Prostate gland (tissue), 2 donors: ENCODE results near the gene CCL20. TPM values are rescaled to one million over a fixed set of nuclear protein-coding genes. Genes with fewer than 3 reads are reported as not detected.

ENCODE experiments used
- DNase-seq: peaks from one replicate; pipeline ENCODE4 v3.0.0-alpha.2; 2019; ENCODE audit warnings: low spot score
- H3K27ac ChIP-seq, 2 donors: fragments of 200-600 bp; sonication (generic); 2 replicates each; pipeline ENCODE4 v1.5.1; 2017 to 2019
- H3K27me3 ChIP-seq: fragments of 200-600 bp; sonication (generic); replicated peaks from 2 replicates; pipeline ENCODE4 v1.5.1; 2019; ENCODE audit not compliant: insufficient read depth
- H3K36me3 ChIP-seq, 2 donors: fragments of 200-600 bp; sonication (generic); 1 replicate in 1 of 2; 2 replicates in 1 of 2; pipeline versions ENCODE4 v1.5.1 to v1.8.1; 2017 to 2019
- H3K4me1 ChIP-seq: fragments of 200-600 bp; sonication (generic); replicated peaks from 2 replicates; pipeline ENCODE4 v1.5.1; 2019
- H3K4me3 ChIP-seq, 2 donors: fragments of 200-600 bp; sonication (generic); 2 replicates each; pipeline ENCODE4 v1.5.1; 2017 to 2019
- H3K9me3 ChIP-seq: fragments of 200-600 bp; sonication (generic); 2 replicates; pipeline ENCODE4 v1.5.1; 2017
- POLR2A ChIP-seq: fragments of 450-650 bp; IDR thresholded peaks from one replicate; pipeline ENCODE4 v1.6.1; 2016; ENCODE audit warnings: antibody characterized with exemption, mild to moderate bottlenecking
- POLR2AphosphoS5 ChIP-seq: sonication (generic); formaldehyde crosslinking; IDR thresholded peaks from one replicate; pipeline ENCODE4 v1.6.1; 2017; ENCODE audit warnings: antibody characterized with exemption
- WGBS: methylation state at CpG from one replicate; pipeline ENCODE4 v1.1.5; 2018; 5-methylcytosine and 5-hydroxymethylcytosine counted together
- intact Hi-C: fragments of 100-400 bp; cut with DNase I; formaldehyde crosslinking; loops from one replicate; pipeline ENCODE4 v1.14.2; 2022
- total RNA-seq, 2 donors: library from RNA; depleted of rRNA; stranded (reverse); fragments of >200 nt; gene quantifications; one replicate each; pipeline ENCODE4 v1.1.0, GENCODE V29; 2016
- TF ChIP-seq, protein P1 (sequence below), 4 experiments: fragments of 200-600 bp in 2 of 4; fragments of 450-650 bp in 2 of 4; sonication (generic) in 2 of 4; IDR thresholded peaks; 1 replicate in 3 of 4; 2 replicates in 1 of 4; pipeline ENCODE4 v1.5.1; 2016 to 2019; ENCODE audit warnings: antibody characterized with exemption in 4 of 4, mild to moderate bottlenecking in 2 of 4, moderate library complexity in 2 of 4

Gene CCL20
- total RNA-seq, 2 donors from 2014 or later: 1.6 TPM; not detected in 1

GRCh38 chr2:227822416-227823003 lies 8.9 kb downstream of the CCL20 start:
- no peak overlapping the region for H3K27ac ChIP-seq
- H3K4me3 ChIP-seq: no peak overlapping the region
- no peak for DNase-seq
- no peak for TF ChIP-seq POLR2AphosphoS5
- H3K4me1 ChIP-seq: no peaks in the 10 kb centered on the region
- 82% methylated on average over 2 of the region's 2 CpGs for WGBS
- no peaks in the 10 kb centered on the region for H3K9me3 ChIP-seq
- H3K27me3 ChIP-seq: no peaks in the 10 kb centered on the region
- intact Hi-C loops: no loop called here
- no peaks in the 10 kb centered on the region for H3K36me3 ChIP-seq

DNA sequence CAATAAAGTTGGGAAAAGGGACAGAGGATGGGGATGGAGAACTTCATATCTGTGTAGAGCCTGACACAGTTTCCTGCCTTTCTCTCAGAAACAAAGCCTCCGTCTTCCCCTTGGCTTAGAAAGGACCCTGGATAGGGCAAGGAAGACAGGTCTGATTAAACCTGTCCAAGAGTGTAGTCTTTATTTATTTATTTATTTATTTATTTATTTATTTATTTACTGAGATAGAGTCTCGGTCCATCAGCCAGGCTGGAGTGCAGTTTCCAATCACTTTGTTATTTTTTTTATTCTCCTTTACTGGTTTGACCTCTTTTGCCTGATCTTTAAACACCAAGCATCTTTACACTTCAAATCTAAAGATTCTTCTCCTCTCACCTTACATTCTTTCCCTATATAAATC lies 10.3 kb downstream of the CCL20 start:
- WGBS: 81% methylated on average over 2 of the region's 2 CpGs
- H3K9me3 ChIP-seq: no peaks in the 10 kb centered on the region
- H3K36me3 ChIP-seq: no peaks in the 10 kb centered on the region
- H3K27ac ChIP-seq: no peak overlapping the region
- H3K4me1 ChIP-seq: no peaks in the 10 kb centered on the region
- no peaks in the 10 kb centered on the region for H3K27me3 ChIP-seq
- no peak for DNase-seq
- TF ChIP-seq, protein P1, sequence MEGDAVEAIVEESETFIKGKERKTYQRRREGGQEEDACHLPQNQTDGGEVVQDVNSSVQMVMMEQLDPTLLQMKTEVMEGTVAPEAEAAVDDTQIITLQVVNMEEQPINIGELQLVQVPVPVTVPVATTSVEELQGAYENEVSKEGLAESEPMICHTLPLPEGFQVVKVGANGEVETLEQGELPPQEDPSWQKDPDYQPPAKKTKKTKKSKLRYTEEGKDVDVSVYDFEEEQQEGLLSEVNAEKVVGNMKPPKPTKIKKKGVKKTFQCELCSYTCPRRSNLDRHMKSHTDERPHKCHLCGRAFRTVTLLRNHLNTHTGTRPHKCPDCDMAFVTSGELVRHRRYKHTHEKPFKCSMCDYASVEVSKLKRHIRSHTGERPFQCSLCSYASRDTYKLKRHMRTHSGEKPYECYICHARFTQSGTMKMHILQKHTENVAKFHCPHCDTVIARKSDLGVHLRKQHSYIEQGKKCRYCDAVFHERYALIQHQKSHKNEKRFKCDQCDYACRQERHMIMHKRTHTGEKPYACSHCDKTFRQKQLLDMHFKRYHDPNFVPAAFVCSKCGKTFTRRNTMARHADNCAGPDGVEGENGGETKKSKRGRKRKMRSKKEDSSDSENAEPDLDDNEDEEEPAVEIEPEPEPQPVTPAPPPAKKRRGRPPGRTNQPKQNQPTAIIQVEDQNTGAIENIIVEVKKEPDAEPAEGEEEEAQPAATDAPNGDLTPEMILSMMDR (IDR thresholded peaks at IDR 0.05): no peak
- TF ChIP-seq POLR2A: no peak
- no peak for TF ChIP-seq POLR2AphosphoS5
- no peak overlapping the region for H3K4me3 ChIP-seq
- intact Hi-C loops: no loop called here

- TF ChIP-seq, protein P1 (IDR thresholded peaks at IDR 0.05): no peak
- TF ChIP-seq POLR2A (no peak), POLR2AphosphoS5 (no peak)
- Histone ChIP-seq H3K4me1 (no peaks in the 10 kb centered on the region), H3K4me3 (no peak overlapping the region), H3K36me3 (no peaks in the 10 kb centered on the region), H3K27me3 (no peaks in the 10 kb centered on the region), H3K9me3 (no peaks in the 10 kb centered on the region), H3K27ac (no peak overlapping the region)
- WGBS: 92% methylated on average over 7 of the region's 7 CpGs
- DNase-seq: no peak
- intact Hi-C loops: no loop called here
Observed at GRCh38 chr2:227824711-227825110, 11.1 kb downstream of the CCL20 start.

- no peaks in the 10 kb centered on the region for H3K36me3 ChIP-seq
- no peak overlapping the region for H3K4me3 ChIP-seq
- intact Hi-C loops: no loop called here
- no peaks in the 10 kb centered on the region for H3K9me3 ChIP-seq
- TF ChIP-seq, protein P1 (IDR thresholded peaks at IDR 0.05): no peak
- TF ChIP-seq POLR2AphosphoS5 (no peak), POLR2A (no peak)
- DNase-seq: peak; percentile 24
- no peaks in the 10 kb centered on the region for H3K27me3 ChIP-seq
- H3K4me1 ChIP-seq: no peaks in the 10 kb centered on the region
- no peak overlapping the region for H3K27ac ChIP-seq
- WGBS: 35% methylated on average over 10 of the region's 10 CpGs
Observed at GRCh38 chr2:227826019-227826521, 12.4 kb downstream of the CCL20 start.

- Histone ChIP-seq H3K4me1 (no peaks in the 10 kb centered on the region), H3K27ac (no peak overlapping the region), H3K27me3 (no peaks in the 10 kb centered on the region), H3K4me3 (no peak overlapping the region), H3K36me3 (no peaks in the 10 kb centered on the region), H3K9me3 (no peaks in the 10 kb centered on the region)
- TF ChIP-seq POLR2AphosphoS5 (no peak), POLR2A (no peak)
- TF ChIP-seq, protein P1 (IDR thresholded peaks at IDR 0.05): no peak
- 20% methylated on average over 2 of the region's 2 CpGs for WGBS
- intact Hi-C loops: no loop called here
- DNase-seq: no peak
Observed at GRCh38 chr2:227826563-227826962, 12.9 kb downstream of the CCL20 start.
